Amygdala (tissue), 56 donors: ENCODE results near the gene GCN1.
A peak's percentile ranks its signal among the peaks of the same experiment; 100 is the strongest.

Experiments used
- DNase-seq, 56 donors: peaks; one replicate each; lab custom pipeline; 2025; lab: John Stamatoyannopoulos, UW

The GCN1 gene

DNA sequence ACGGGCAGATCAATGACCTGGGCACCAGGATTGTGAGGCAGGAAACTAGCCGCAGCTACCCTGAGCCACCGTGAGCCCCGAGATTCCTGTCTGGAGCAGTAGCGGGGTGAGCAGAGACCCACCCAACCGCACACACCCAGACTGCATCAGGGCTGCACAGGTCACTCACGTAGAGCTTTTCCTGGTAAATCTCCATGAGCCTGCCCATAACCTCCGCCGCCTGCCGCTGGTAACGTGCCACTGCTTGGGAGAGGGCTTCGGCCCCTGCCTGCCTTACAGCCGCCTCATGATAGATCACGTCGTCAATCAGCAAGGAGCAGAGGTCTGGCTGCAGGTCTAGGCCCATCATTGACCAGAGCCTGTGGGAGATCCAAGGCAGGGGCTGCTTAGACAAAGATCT, 39.4 kb downstream of the GCN1 start:
- no peak for DNase-seq

DNA sequence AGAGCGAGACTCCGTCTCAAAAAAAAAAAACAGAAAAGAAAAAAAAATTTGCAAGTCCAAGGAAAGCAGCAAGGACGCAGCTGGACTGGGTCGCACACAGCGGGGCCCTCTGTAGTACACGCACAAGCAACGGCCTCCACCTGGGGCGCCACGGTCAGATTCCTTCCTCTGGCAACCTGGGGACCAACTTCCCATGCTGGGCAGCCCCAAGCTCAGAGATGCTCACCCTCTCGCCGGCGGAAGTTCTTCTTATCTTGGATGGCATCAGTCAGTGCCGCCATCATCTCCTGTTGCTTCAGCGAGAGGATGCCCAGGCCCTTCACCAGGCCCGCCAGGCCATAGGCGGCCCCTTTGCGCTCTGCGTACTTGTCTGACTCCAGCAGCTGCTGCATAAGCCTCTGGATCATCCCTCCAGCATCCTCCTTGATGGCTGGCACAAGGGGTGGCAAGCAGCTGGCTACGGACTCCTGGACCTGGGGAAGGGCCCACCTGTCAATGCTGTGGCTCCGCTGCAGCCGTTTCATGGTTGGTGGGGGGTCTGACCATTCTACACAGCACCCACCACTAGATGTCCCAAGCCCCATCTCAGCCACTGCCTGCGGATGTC, 43.5 kb downstream of the GCN1 start:
- no peak for DNase-seq

DNA sequence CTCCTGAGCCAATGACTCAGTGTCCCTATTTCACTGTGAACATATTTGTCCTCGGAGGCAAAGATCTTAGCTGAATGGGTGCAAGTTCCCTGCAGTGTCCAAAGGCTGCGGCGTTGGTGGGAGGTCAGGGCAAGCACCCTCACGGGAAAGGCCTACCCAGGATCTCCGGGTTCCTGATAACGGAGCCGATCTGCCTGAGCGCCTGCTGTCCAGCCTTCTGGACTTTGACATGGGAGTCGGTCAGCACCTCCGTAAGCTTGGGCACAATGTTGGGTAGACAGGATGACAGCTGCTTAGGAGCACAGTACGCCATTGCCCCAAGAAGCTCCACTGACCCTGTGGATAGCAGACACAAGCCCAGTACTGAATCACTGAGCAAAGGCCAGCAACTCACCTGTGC, 46.5 kb downstream of the GCN1 start:
- DNase-seq: no peak

DNA sequence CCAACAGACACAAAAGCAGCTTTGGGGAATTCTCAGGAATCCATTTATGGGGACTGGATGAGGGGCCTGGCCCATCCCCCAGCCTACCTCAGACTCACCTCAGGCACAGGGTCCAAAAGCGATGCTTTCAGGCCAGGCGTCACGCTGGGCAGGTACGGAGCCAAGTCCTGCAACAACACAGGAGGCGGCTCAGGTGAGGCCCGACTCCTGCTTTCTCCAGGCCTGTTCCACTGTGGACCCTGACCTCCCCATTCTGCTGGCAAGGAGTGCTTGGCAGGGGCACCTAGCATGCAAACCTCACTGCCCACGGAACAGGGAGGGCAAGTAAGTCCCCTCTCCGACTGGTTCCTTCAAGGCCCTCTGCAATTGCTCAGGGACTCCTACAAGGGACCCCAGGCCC, 49.4 kb downstream of the GCN1 start:
- DNase-seq: no peak

DNA sequence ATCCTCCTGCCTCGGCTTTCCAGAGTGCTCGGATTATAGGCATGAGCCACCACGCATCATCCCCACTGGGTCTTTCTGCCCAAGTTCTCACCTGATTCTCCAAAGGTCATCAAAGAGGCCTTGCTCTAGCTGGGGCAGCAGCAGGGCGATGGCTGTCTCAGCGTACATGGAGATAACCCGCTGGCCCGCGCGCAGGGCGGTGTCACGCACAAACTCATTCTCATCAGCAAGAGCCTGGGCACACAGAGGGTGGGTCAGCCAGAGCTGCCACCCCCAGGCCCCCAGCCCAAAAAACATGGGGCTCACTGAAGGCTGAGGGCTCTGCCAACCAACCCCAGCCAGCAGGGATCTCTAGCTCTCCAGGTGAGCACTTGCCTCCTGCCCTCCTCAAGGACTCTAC, 50.3 kb downstream of the GCN1 start:
- DNase-seq: no peak

DNA sequence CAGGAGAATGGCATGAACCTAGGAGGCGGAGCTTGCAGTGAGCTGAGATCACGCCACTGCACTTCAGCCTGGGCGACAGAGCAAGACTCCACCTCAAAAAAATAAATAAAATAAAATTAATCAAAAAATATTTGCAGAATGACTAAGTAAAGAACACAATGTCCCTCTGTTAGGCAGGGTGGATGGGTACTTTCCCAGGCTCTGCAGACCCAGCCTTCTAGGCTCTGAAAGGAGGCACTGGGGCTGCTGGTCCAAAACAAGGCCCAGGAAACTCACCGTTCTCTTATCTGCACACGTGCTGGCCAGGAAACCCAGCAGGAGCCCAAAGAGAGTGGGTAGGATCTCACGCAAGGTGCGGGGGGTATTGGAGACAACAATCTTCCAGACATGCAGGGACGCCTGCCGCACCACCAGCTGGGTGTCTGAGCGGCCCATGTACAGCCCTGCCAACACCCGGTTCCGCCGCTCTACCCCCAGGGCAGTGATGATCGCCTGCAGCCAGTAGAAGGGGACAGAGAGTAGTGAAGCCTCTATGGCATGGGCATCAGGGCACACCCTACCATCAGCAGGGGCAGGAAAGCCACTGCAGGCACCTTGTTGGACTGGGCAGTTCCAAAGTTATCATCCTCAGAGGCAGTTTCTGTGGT, 52.2 kb downstream of the GCN1 start:
- no peak for DNase-seq

GRCh38 chr12:120141336-120141735, 53.2 kb downstream of the GCN1 start:
- no peak for DNase-seq

GRCh38 chr12:120140603-120141002, 53.9 kb downstream of the GCN1 start:
- no peak for DNase-seq

DNA sequence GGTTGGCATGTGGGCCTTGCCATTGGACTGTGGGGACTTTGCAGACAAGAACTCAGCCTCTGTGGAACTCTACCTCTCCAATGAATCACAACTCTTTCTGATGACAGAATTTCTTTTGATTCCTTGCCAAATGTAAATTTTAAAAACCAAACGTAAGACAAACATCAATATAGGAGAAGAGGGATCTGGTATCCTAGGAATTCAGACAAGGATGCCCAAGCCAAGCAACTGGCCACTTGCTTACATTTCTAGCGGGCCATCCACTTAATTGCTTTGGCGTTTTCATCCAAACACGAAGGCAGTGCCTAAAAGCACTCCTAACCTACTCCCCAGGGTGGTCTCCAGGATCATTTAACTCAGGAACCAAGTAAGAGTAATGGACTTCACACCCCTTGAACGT, 54.6 kb downstream of the GCN1 start:
- DNase-seq: no peak

GRCh38 chr12:120138366-120138765, 56.1 kb downstream of the GCN1 start:
- DNase-seq: peak in 12 of 56 donors; percentile 4 to 58 (median 18)

- DNase-seq: no peak
Measured at GRCh38 chr12:120137833-120138232, 56.7 kb downstream of the GCN1 start.

DNA sequence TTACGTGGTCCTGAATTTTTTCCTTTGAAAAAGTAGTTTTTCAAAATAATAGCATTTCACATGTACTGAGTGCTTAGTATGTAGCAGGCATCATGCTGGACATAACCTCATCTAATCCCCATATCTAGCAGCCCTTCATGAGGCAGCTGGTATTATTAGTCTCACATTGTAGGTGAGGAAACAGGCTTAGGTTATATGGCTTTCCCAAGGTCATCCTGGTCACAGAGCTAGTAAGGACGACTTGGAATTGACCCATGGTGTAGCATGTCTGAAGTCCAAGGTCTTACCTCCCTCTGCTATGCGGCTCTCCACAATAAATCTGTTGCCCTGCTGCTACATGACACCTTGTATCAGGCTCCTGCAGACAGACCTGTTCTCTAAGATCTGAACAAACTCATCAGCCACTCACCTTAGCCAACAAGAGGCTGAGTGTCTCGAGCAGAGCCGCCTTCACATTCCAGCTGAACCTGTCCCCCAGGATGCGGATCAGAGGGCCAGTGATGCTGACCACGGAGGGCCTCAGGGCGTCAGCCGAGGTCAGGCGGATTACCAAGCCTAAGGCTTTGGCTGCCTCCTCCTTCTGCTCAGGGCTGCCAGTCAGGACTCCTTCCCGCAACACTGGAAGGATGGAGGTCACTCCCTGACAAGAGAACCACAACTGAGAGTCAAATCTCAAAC, 58.3 kb downstream of the GCN1 start:
- DNase-seq: no peak

DNA sequence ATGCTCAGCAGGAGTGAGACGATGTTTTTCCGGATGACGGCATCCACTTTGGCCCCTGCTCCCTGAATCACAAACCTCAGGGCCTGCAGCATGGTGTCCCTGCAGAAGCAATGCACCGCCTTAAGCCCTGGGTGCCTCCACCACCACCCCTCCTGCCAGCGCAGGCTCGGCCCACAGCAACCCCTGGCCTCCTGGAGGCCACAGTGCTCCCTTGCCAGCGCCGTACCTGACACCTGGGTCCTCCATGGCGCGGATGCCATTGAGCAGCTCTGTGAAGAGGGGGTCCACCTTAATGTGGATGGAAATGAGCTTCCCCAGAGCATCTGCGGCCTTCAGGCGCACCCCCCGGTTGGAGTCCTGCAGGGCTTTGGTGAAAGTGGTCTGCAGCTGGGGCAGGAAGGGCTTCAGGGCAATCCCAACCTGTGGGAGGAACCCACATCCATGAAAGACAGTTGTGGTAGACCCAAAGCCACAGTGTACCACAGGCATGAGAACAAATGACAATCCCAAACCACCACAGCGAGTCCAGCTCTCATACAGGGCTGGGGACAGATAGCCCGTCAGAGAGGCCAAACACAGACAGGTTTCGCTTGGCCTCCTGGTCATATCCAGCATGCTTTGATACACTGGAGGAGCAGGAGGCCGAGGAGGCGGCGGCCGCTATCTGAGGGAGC, 60.1 kb downstream of the GCN1 start:
- no peak for DNase-seq

GRCh38 chr12:120132863-120133385, 61.6 kb downstream of the GCN1 start:
- DNase-seq: no peak

DNA sequence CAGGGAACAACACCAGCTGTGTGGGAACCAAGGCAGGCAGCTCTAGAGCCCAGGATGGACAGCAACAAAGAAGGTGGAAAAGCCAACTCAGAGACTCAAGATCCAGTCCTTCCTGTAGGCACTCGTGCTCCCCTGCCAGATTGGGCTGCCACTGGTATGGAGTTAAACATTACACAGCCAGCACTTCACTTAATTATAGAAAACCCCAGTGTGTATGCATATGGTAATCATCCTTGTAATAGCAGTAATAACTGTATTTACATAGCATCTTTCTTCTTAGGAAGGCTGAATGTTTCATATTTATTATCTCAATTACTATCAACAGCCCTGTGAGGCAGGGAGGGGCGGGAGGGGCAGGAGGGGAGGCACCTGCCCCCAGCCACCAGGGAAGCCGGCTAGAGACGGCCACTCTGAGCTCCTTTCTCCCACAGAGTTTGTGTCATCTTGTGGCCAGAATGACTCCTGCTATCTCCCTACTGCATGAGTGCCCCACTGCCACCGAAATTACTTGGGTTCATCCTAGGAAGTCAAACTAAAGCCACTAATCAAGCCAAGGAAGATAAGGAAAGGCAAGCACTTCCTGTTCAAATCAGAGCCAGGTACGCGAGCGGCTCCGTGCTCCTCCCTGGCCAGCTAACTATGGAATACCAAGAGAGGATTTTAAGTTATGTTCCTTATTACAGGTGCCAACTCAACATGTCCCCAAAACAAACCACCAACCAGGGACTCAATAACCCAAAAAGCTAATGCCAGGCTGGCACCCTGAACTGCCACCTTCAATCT, 62.3 kb downstream of the GCN1 start:
- no peak for DNase-seq

GRCh38 chr12:120131116-120131515, 63.4 kb downstream of the GCN1 start:
- DNase-seq: no peak

- no peak for DNase-seq
Measured at GRCh38 chr12:120130011-120130410, 64.5 kb downstream of the GCN1 start.

- no peak for DNase-seq
Measured at GRCh38 chr12:120126635-120127005, 67.9 kb downstream of the GCN1 start.

DNA sequence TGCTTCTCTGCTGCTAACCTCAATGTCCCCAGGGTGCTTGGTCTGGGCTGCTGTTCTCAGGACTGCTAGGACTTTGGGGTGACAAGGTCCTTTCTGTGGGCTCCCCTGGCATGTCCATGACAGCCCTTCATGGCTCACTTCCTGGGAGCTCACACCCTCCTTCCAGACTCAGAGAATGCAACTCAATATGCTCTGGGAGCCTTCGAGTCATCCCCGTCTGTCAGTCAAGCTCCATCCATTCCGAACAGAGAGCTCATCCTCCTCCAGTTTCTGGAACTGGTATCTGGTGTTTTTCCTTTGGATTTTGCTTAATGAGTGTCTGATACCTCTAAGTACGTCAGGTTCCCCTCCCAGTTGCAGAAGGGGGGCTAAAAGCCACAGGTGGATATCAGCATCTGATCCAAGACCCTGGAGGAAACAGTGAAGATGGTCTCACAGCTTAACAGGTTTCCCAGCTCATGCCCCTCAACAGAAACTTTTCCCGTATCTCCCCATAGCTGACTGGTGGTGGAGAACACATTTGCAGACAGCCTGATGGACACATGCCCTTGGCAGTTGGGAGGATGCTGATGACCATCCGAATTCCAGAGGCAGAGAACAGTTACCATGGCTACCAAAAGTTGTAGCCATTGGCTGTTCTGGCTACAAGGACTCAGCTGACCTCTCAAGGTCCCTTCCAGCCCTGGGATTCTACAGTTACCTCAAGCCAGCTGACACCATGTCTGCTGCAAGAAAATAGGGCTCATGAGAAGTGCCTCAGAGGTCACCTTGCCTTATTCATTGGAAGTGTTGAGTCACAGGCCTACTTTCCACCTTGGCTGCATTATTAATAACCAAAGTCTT, 68.5 kb downstream of the GCN1 start:
- no peak for DNase-seq

- no peak for DNase-seq
Measured at GRCh38 chr12:120125029-120125428, 69.5 kb downstream of the GCN1 start.
